H7 (cell line): ENCODE data around the gene FGF14. TPM values are rescaled to one million over a fixed set of nuclear protein-coding genes. Genes with fewer than 3 reads are reported as not detected.

Source experiments
- DNase-seq: peaks from one replicate; pipeline ENCODE4 v3.0.0; 2012
- H3K27me3 ChIP-seq: 2 replicates; pipeline ENCODE4 v1.6.0; 2011; ENCODE audit warnings: mild to moderate bottlenecking, low read length; ENCODE audit not compliant: control insufficient read depth, insufficient read depth
- H3K36me3 ChIP-seq: replicated peaks from 2 replicates; pipeline ENCODE4 v1.5.1; 2011; ENCODE audit warnings: low read length; ENCODE audit not compliant: control insufficient read depth, insufficient read depth
- H3K4me3 ChIP-seq: 2 replicates; pipeline ENCODE4 v1.5.1; 2011; ENCODE audit warnings: low read depth, mild to moderate bottlenecking, control low read depth, low read length, moderate library complexity; ENCODE audit not compliant: insufficient read depth
- total RNA-seq: library from RNA; depleted of rRNA; stranded (reverse); fragments of >200 nt; shearing (Covaris generic); gene quantifications from 2 replicates; pipeline ENCODE4 v1.2.3, GENCODE V29; 2014

Gene FGF14
- total RNA-seq, 1 experiment from 2014 or later = 0.73 TPM

DNA sequence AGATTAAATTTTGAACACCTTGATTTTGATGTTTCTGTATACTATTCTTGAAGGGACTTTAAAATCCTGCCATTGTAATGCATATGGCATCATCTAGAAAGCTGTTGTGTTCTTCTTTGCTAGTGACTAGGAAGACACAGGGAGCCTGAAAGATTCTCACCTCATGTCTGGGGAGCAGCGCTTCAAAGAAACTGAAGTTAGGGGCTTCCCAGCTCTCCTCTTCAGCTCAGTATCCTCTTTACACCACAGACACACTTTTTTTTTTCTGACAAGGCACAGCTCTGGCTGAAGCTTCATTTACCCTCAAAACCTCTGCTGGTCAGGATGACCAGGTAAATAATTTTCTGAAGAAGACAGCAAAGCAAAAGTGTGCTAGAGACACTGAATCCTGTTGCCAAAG lies 693.7 kb downstream of the FGF14 start:
- peak; percentile 24 for DNase-seq
- Histone ChIP-seq H3K36me3 (no peaks in the 10 kb centered on the region), H3K27me3 (no peaks in the 10 kb centered on the region), H3K4me3 (no peak overlapping the region)

DNA sequence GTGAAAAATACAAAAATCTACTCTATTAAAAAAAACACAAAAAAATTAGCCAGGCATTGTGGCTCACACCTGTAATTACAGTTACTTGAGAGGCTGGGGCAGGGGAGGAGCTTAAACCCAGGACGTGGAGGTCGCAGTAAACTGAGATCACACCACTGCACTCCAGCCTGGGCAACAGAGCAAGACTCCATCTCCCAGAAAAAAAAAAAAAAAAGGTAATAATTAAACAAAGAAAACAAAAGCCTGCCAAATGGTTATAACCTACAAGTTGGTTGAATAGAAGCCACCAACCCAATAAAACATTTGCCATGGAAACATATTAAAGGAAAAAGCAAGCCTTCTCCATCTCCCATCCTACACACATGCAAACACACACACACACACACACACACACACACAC lies 694.2 kb downstream of the FGF14 start:
- no peak overlapping the region for H3K4me3 ChIP-seq
- no peaks in the 10 kb centered on the region for H3K36me3 ChIP-seq
- DNase-seq = no peak
- no peaks in the 10 kb centered on the region for H3K27me3 ChIP-seq

DNA sequence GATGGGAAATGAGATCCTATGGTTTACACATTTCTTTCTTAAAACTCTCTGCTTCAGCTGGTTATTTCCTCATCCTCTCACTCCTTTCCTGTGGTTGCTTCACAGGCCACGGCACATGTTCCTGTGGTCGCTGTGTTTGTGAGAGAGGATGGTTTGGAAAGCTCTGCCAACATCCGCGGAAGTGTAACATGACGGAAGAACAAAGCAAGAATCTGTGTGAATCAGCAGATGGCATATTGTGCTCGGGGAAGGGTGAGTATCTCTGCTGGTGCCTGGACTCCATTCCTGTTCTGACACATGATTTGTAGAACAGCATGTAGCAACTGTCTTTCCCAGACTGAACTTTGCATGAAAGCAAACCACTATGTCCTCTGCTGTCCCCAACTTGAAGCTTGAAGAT lies 695.2 kb downstream of the FGF14 start:
- Histone ChIP-seq H3K36me3 (no peaks in the 10 kb centered on the region), H3K4me3 (no peak overlapping the region), H3K27me3 (no peaks in the 10 kb centered on the region)
- no peak for DNase-seq

GRCh38 chr13:101703838-101704237 lies 698.0 kb downstream of the FGF14 start:
- H3K36me3 ChIP-seq = no peaks in the 10 kb centered on the region
- DNase-seq = no peak
- H3K4me3 ChIP-seq = no peak overlapping the region
- H3K27me3 ChIP-seq = no peaks in the 10 kb centered on the region

GRCh38 chr13:101703081-101703480 lies 698.8 kb downstream of the FGF14 start:
- no peaks in the 10 kb centered on the region for H3K36me3 ChIP-seq
- H3K27me3 ChIP-seq = no peaks in the 10 kb centered on the region
- no peak for DNase-seq
- no peak overlapping the region for H3K4me3 ChIP-seq

DNA sequence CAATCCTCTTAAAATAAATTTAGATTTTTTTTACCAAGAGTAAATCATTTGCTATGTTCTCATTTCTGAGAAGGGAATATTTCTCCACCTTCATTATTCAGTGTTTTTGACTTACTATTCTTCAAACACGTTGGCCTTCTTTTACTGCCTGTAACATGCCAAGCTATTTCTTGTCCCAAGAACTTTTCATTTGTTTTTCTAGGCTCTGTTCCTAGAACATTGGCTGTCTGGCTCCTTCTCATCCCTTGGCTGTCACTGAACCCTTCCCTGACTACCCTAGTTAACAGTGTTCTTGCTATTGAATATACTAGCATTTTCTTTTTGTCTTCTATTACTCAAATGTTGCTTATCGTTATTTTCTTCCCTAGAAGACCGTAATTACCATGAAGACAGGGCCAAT lies 701.2 kb downstream of the FGF14 start:
- DNase-seq = no peak
- no peaks in the 10 kb centered on the region for H3K36me3 ChIP-seq

DNA sequence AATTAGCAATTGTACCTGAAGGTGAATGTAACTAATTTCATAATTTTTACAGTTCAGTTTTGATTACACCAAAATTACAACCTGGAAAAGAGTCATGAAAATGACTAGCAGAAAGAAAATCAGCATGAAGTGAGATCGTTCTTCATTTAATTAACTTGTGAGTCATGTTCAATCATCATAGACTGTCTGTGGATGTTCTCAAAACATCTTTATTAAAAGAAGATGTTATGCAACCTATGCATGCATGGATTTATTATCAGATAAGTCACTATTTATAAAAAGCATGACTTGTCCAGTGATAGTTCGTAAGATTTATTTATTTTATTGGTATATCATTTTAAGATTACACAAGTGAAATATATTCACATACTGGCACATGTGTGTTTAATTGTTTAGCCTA lies 703.4 kb downstream of the FGF14 start:
- no peak for DNase-seq

More for the DNA sequence above, 701.2 kb downstream of the FGF14 start:
- H3K4me3 ChIP-seq = no peak overlapping the region
- no peaks in the 10 kb centered on the region for H3K27me3 ChIP-seq

DNA sequence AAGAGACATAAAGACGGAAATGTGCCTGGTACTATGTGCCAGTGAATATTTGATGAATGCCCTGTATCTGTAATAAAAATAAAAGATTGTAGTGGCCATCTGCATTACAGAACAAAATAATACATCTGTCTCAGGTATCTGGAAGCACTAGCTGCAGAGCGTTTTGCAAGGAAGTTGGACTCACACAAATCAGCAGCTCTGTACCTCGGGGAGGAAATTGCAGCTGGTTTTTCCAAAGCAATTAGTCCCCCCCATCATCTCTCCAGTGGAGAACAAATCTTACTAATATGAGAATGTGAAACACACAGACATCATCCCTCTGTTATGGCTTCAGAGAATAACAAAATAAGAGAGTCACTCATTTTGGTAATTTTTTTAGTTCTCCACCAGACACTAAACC lies 704.1 kb downstream of the FGF14 start:
- no peaks in the 10 kb centered on the region for H3K27me3 ChIP-seq
- DNase-seq = no peak
- no peaks in the 10 kb centered on the region for H3K36me3 ChIP-seq
- no peak overlapping the region for H3K4me3 ChIP-seq

More for the DNA sequence above, 703.4 kb downstream of the FGF14 start:
- Histone ChIP-seq H3K36me3 (no peaks in the 10 kb centered on the region), H3K27me3 (no peaks in the 10 kb centered on the region), H3K4me3 (no peak overlapping the region)

DNA sequence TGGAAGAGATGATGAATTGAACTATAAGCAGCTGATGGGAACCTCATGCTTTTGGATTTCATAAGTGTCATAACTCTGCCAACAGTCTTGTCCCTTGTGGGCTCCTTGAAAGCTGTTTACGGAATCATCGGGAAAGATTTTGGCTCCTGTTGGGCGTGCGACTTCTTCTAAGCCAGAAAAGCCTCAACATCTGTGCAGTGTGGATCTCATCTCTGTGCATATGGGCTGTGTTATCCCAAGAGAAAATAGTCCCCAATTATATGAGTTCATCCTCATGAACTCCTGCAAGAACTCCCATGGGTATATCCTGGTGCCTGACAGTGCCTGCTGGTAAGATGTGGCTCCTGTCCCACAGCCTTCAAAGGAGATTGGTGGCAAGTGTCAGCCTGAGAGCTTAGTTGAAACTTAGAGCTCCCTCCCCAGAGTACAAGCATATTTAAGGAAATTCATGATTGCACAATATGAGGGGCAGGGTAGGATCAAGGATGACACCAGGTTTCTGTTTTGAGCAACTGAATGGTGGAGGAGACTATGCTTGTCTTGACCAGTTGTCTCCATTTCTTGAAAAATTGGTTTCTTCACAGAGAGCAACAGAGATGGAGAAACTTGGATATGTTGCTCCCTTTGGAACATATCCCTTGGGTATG lies 705.9 kb downstream of the FGF14 start:
- Histone ChIP-seq H3K4me3 (no peak overlapping the region), H3K36me3 (no peaks in the 10 kb centered on the region), H3K27me3 (no peaks in the 10 kb centered on the region)
- no peak for DNase-seq

- Histone ChIP-seq H3K4me3 (no peak overlapping the region), H3K36me3 (no peaks in the 10 kb centered on the region), H3K27me3 (no peaks in the 10 kb centered on the region)
- no peak for DNase-seq
Measured at GRCh38 chr13:101691341-101691860, 710.4 kb downstream of the FGF14 start.

- Histone ChIP-seq H3K27me3 (no peaks in the 10 kb centered on the region), H3K4me3 (no peak overlapping the region), H3K36me3 (no peaks in the 10 kb centered on the region)
- DNase-seq = no peak
Measured at GRCh38 chr13:101690871-101691270, 711.0 kb downstream of the FGF14 start.

GRCh38 chr13:101686003-101686402 lies 715.8 kb downstream of the FGF14 start:
- no peaks in the 10 kb centered on the region for H3K36me3 ChIP-seq
- DNase-seq = no peak
- no peaks in the 10 kb centered on the region for H3K27me3 ChIP-seq
- no peak overlapping the region for H3K4me3 ChIP-seq

DNA sequence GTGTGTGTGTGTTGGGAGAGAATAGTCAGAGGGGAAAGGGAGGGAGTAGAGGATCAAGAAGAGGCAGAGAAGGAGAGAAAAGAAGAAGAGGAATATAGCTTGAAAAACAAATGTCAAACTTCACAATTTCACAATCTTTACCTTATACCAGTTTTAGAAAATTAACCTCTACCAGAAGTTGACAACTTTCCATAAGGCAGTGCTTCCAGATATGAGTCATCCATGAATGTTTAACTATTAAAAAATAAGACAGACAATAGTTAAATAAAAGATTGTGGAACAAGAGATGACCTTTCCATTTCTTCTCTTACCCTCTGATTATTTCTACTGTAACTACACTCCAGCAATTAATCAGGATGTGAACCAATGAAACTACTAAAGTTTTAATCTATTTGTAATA lies 720.0 kb downstream of the FGF14 start:
- Histone ChIP-seq H3K27me3 (no peaks in the 10 kb centered on the region), H3K4me3 (no peak overlapping the region), H3K36me3 (no peaks in the 10 kb centered on the region)
- DNase-seq = no peak

GRCh38 chr13:101673360-101674105 lies 728.3 kb downstream of the FGF14 start:
- no peak for DNase-seq
- no peaks in the 10 kb centered on the region for H3K36me3 ChIP-seq
- H3K27me3 ChIP-seq = no peaks in the 10 kb centered on the region
- no peak overlapping the region for H3K4me3 ChIP-seq

DNA sequence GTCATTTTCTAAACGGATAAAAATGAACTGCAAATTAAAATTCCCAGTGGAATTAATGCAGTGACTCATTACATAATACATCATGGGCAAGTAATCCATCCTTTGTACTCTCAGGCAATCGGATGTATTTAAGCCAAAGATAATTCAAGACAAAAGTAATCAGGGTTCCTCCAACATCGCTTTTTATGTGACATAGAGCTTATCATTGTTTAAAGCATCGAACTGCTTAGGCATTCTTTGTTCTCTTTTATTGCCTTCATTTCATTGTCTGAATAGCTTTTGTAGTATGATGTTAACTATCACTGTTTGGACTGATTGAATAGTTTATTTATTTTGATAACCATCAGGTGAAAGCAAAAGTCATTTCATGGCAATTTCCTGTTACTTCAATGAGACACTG lies 740.0 kb downstream of the FGF14 start:
- H3K27me3 ChIP-seq = no peaks in the 10 kb centered on the region
- H3K4me3 ChIP-seq = no peak overlapping the region
- DNase-seq = no peak
- no peaks in the 10 kb centered on the region for H3K36me3 ChIP-seq
